Epithelial cell of esophagus (primary cell): Measurements from ENCODE around the gene CYP3A5.
A peak's percentile ranks its signal among the peaks of the same experiment; 100 is the strongest.
"Not testable (repeated sequence)": the region's sequence is repeated elsewhere in the genome, so short reads cannot be mapped to it uniquely, and the experiment has no call there.

Source experiments
- DNase-seq: peaks from one replicate; pipeline ENCODE4 v3.0.0; 2010; ENCODE audit warnings: low read depth
- H3K4me3 ChIP-seq: 2 replicates; pipeline ENCODE4 v1.5.1; 2011; ENCODE audit warnings: mild to moderate bottlenecking, low read length, control low read depth
- TF ChIP-seq, protein P1 (sequence below): IDR thresholded peaks from 2 replicates; pipeline ENCODE4 v1.5.1; 2011; ENCODE audit warnings: low read depth, mild to moderate bottlenecking, low read length, control low read depth, inconsistent platforms; ENCODE audit not compliant: insufficient read depth; ENCODE audit errors: missing control alignments

The CYP3A5 gene

DNA sequence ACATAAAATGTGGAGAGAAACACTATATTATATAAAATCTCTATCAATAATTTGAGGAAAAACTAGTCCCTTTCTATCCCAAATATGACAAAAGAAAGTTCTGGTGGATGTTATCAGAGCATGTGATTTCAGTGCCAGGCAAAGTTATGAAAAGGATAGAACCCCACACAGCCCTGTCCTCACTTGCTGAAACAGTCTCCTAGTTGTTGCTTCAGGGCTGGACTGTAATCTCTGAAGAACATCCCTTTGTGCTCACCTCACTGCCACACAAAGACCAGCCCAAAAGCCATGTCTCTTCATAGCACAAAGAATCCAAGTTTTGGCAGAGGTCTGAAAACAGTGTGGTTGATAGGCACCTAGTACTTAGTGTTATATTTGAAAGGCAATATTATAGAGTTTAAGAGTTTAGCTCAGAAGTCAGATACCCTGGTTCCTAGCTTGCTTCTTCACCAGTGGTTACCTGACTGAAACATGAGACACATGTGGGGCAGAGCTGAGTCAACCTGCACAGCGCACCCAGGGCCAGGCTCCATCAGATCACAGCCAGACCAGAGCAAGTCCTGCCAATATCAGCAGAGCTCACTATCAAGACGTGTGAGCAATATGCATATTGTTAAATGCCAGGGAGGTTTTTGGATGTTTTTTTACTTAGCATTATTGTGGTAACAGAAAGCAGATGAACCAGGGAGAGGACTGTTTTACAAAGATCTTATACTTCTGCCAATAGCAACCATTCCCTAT is 30.2 kb upstream of the CYP3A5 start:
- peak; percentile 57 for DNase-seq
- no peak overlapping the region for H3K4me3 ChIP-seq
- TF ChIP-seq, protein P1, sequence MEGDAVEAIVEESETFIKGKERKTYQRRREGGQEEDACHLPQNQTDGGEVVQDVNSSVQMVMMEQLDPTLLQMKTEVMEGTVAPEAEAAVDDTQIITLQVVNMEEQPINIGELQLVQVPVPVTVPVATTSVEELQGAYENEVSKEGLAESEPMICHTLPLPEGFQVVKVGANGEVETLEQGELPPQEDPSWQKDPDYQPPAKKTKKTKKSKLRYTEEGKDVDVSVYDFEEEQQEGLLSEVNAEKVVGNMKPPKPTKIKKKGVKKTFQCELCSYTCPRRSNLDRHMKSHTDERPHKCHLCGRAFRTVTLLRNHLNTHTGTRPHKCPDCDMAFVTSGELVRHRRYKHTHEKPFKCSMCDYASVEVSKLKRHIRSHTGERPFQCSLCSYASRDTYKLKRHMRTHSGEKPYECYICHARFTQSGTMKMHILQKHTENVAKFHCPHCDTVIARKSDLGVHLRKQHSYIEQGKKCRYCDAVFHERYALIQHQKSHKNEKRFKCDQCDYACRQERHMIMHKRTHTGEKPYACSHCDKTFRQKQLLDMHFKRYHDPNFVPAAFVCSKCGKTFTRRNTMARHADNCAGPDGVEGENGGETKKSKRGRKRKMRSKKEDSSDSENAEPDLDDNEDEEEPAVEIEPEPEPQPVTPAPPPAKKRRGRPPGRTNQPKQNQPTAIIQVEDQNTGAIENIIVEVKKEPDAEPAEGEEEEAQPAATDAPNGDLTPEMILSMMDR: no peak

- DNase-seq: no peak
- H3K4me3 ChIP-seq: no peak overlapping the region
- TF ChIP-seq, protein P1: no peak
Observed at GRCh38 chr7:99709260-99709659, 29.5 kb upstream of the CYP3A5 start.

DNA sequence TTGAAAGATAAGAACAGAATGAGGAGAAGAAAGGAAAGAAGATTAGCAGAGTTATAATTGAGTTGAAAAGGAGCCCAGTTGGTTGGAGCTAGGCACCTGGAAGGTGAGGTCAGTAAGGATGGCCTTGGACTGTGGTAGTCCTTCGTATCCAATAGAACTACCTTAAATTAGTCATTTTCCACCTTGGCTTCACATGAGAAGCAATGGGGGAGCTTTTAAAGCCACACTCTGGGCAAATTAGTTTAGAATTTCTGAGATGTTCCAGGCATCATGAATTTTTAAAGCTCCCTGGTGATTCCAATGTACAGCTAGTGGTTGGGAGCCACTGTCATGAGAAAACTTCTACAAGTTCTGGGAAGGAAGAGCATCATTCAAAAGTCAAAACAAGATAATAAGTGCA is 27.3 kb upstream of the CYP3A5 start:
- TF ChIP-seq, protein P1: no peak
- H3K4me3 ChIP-seq: no peak overlapping the region
- DNase-seq: peak; percentile 25

DNA sequence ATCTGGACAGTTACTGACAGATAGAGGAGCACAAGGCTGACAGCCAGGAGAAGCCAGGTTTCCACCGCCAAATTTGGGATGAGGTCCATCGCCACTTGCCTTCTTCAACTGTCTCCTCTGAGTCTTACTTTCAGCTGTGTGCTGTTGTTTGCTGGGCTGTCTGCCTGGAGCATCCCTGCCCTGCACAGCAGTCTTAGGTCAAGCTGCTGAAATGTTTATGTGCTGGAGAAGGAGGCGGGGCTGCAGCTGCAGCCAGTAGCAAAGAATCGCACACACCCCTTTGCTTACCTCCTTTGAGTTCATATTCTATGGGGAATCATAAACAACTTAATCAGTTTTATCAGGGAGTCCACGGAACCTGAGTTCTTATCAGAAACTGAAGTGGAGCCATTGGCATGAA is 20.1 kb upstream of the CYP3A5 start:
- TF ChIP-seq, protein P1: no peak
- no peak for DNase-seq
- no peak overlapping the region for H3K4me3 ChIP-seq

DNA sequence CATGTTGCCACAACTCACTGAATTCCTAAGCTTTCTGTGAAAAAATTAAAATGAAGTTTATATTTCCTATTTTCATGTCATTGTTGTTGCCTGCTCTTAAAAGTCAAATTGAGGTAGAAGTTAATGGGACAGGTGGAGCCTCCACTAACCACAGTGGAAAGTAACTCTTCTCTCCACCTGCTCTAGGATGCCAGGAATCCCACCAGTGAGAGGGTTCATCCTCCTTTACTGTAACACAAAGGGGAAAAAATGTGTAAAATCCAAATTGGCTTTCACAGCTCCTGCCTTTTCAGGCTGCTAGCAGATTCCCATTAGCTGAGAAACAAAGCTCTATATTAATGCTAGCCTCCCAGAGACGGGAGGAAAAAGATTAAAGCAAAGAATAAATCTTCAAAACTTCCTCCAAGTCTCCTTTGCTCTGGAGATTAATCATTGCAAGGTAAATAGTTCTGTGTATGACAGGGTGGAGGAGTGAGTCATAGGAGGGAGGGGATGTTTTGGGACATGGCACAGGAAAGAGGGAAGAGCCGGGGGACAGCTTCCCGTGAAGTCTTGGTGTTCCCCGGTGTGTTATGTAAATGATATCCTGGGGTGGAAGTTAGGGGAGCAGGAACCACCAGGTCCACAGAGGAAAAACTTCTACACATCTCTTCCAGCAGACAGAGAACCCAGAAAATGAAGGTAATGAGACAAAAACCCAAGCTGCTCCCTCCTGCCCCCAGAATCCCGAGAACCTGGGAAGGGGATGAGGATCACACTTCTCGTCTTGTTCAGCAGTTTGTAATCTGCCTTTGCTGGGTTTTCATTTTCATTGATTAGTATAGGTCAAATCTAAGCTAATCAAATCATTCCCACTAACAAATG is 19.3 kb upstream of the CYP3A5 start:
- DNase-seq: peak; percentile 75
- H3K4me3 ChIP-seq: not testable (repeated sequence)

DNA sequence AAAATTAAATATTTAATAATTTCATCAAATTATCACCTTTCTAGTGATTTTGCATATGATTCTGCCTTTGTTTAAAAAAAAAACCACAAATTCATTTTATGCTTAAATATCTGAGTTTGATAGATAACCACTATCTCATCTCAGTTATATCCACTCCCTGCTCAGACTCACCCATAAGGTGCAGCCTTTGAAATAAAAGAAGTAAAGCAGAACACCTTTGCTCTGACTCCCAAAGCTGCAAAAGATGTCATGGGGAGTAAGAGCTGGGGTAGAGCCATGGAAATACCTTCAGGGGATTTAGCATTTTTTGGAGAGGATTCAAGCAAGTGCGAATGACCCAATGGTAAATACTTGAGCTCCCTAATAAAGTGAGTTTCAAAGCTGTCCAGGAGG is 15.1 kb upstream of the CYP3A5 start:
- TF ChIP-seq, protein P1: no peak
- DNase-seq: no peak

GRCh38 chr7:99694201-99694911 is 14.6 kb upstream of the CYP3A5 start:
- DNase-seq: no peak
- TF ChIP-seq, protein P1: no peak
- H3K4me3 ChIP-seq: no peak overlapping the region

More for the DNA sequence above, 15.1 kb upstream of the CYP3A5 start:
- no peak overlapping the region for H3K4me3 ChIP-seq
